Panc1 (cell line): ENCODE data around the gene CAMKK1.

Experiments used
- POLR2AphosphoS5 ChIP-seq: IDR thresholded peaks from 2 replicates; pipeline ENCODE4 v1.6.1; 2012; ENCODE audit warnings: mild to moderate bottlenecking, low read depth, low read length, moderate library complexity
- TF ChIP-seq, protein P1 (sequence below): fragments of 450-650 bp; IDR thresholded peaks from 2 replicates; pipeline ENCODE4 v1.5.1; 2017; ENCODE audit warnings: mild to moderate bottlenecking

- TF ChIP-seq, protein P1, sequence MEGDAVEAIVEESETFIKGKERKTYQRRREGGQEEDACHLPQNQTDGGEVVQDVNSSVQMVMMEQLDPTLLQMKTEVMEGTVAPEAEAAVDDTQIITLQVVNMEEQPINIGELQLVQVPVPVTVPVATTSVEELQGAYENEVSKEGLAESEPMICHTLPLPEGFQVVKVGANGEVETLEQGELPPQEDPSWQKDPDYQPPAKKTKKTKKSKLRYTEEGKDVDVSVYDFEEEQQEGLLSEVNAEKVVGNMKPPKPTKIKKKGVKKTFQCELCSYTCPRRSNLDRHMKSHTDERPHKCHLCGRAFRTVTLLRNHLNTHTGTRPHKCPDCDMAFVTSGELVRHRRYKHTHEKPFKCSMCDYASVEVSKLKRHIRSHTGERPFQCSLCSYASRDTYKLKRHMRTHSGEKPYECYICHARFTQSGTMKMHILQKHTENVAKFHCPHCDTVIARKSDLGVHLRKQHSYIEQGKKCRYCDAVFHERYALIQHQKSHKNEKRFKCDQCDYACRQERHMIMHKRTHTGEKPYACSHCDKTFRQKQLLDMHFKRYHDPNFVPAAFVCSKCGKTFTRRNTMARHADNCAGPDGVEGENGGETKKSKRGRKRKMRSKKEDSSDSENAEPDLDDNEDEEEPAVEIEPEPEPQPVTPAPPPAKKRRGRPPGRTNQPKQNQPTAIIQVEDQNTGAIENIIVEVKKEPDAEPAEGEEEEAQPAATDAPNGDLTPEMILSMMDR, result no peak
- no peak for TF ChIP-seq POLR2AphosphoS5
Measured at GRCh38 chr17:3905017-3905520, 12.2 kb upstream of the CAMKK1 start.
